PC-9 (cell line): ENCODE results near the gene SLC25A26. TPM values are rescaled to one million over a fixed set of nuclear protein-coding genes. Genes with fewer than 3 reads are reported as not detected.

ENCODE experiments used
- BruUV-seq: library from RNA; stranded (reverse); fragments of 400-500 nt; replicated peaks from 2 replicates; lab custom pipeline; 2021; lab: Mats Ljungman, UMichigan
- CTCF ChIA-PET: fragments of 300-600 bp; sonication (Branson Sonifier 250); formaldehyde crosslinking; loops from one replicate; lab custom pipeline; 2022; ENCODE audit warnings: antibody characterized with exemption; lab: Charles Lee
- POLR2A ChIA-PET: fragments of 300-600 bp; sonication (Branson Sonifier 250); formaldehyde crosslinking; loops from one replicate; lab custom pipeline; 2022; ENCODE audit warnings: antibody characterized with exemption; ENCODE audit not compliant: unreplicated experiment; lab: Charles Lee
- DNase-seq, 2 experiments: peaks; one replicate each; pipeline versions ENCODE4 v3.0.0 to v3.0.0-alpha.2; 2015 to 2022; ENCODE audit warnings: mixed read lengths in 1 of 2
- H2AFZ ChIP-seq: fragments of 200-600 bp; sonication (generic); 2 replicates; pipeline ENCODE4 v1.8.1; 2017; ENCODE audit warnings: antibody characterized with exemption
- H3F3A ChIP-seq: fragments of 200-600 bp; sonication (generic); 2 replicates; pipeline ENCODE4 v1.8.1; 2017; ENCODE audit warnings: antibody characterized with exemption, mild to moderate bottlenecking, low read depth; ENCODE audit not compliant: insufficient read depth
- H3K27ac ChIP-seq: fragments of 200-600 bp; sonication (generic); 2 replicates; pipeline ENCODE4 v1.6.1; 2016; ENCODE audit warnings: mixed run types
- H3K27me3 ChIP-seq: fragments of 200-600 bp; sonication (generic); 2 replicates; pipeline ENCODE4 v1.6.1; 2016; ENCODE audit warnings: low read depth, mixed run types; ENCODE audit not compliant: insufficient read depth
- H3K36me3 ChIP-seq: fragments of 200-600 bp; sonication (generic); 2 replicates; pipeline ENCODE4 v1.6.1; 2016; ENCODE audit warnings: low read depth, mixed run types
- H3K4me1 ChIP-seq: fragments of 200-600 bp; sonication (generic); replicated peaks from 2 replicates; pipeline ENCODE4 v1.6.1; 2016; ENCODE audit warnings: mixed run types; ENCODE audit not compliant: insufficient read depth
- H3K4me2 ChIP-seq: fragments of 200-600 bp; sonication (generic); 2 replicates; pipeline ENCODE4 v1.6.1; 2017; ENCODE audit warnings: mixed run types
- H3K4me3 ChIP-seq: fragments of 200-600 bp; sonication (generic); 2 replicates; pipeline ENCODE4 v1.6.1; 2016; ENCODE audit warnings: mixed run types
- H3K79me2 ChIP-seq: fragments of 200-600 bp; sonication (generic); 2 replicates; pipeline ENCODE4 v1.6.1; 2017; ENCODE audit warnings: low read depth, mixed run types
- H3K9me2 ChIP-seq: fragments of 200-600 bp; sonication (generic); 2 replicates; pipeline ENCODE4 v1.8.1; 2017; ENCODE audit warnings: mild to moderate bottlenecking; ENCODE audit not compliant: insufficient read depth
- H3K9me3 ChIP-seq: fragments of 200-600 bp; sonication (generic); 2 replicates; pipeline ENCODE4 v1.8.1; 2016; ENCODE audit warnings: low read depth; ENCODE audit not compliant: insufficient read depth
- H4K20me1 ChIP-seq: fragments of 200-600 bp; sonication (generic); 2 replicates; pipeline ENCODE4 v1.8.1; 2017; ENCODE audit not compliant: insufficient read depth
- CTCF ChIP-seq: fragments of 200-600 bp; sonication (generic); conservative IDR thresholded peaks from 2 replicates; pipeline ENCODE4 v1.6.1; 2017; ENCODE audit warnings: mixed run types, antibody characterized with exemption, mild to moderate bottlenecking, moderate library complexity
- EZH2 ChIP-seq: fragments of 200-600 bp; sonication (generic); IDR thresholded peaks from 2 replicates; pipeline ENCODE4 v1.8.0; 2017; ENCODE audit warnings: antibody characterized with exemption, low read depth
- intact Hi-C: fragments of 100-400 bp; cut with micrococcal nuclease; formaldehyde crosslinking; loops from one replicate; pipeline ENCODE4 v1.10.0; 2022; ENCODE audit not compliant: unreplicated experiment
- total RNA-seq: library from RNA; stranded (reverse); gene quantifications from 2 replicates; pipeline ENCODE4 v1.2.3, GENCODE V29; 2021

The SLC25A26 gene
- total RNA-seq, 1 experiment from 2014 or later = 20.8 TPM

GRCh38 chr3:66253790-66254620, 33.2 kb downstream of the SLC25A26 start:
- Histone ChIP-seq H3K9me3 (no peaks in the 10 kb centered on the region), H3F3A (no peaks in the 10 kb centered on the region), H2AFZ (no peak overlapping the region), H4K20me1 (no peaks in the 10 kb centered on the region), H3K27me3 (no peaks in the 10 kb centered on the region), H3K79me2 (no peaks in the 10 kb centered on the region), H3K36me3 (no peaks in the 10 kb centered on the region), H3K4me3 (no peak overlapping the region), H3K27ac (no peak overlapping the region), H3K4me1 (no peaks in the 10 kb centered on the region), H3K4me2 (no peak overlapping the region), H3K9me2 (no peaks in the 10 kb centered on the region)
- ChIA-PET POLR2A (no interaction called here), CTCF (no interaction called here)
- BruUV-seq = no TSS peak
- intact Hi-C loops = loop anchor here (2.0 kb wide), 1 partner anchor 569 kb away; no protein-coding TSS in a partner anchor
- DNase-seq = no peak
- peak; percentile 74 for TF ChIP-seq CTCF
- TF ChIP-seq EZH2 = no peak

- Histone ChIP-seq H3K79me2 (no peaks in the 10 kb centered on the region), H3K4me1 (no peaks in the 10 kb centered on the region), H2AFZ (no peak overlapping the region), H4K20me1 (no peaks in the 10 kb centered on the region), H3K36me3 (no peaks in the 10 kb centered on the region), H3F3A (no peaks in the 10 kb centered on the region), H3K27me3 (no peaks in the 10 kb centered on the region), H3K9me2 (no peaks in the 10 kb centered on the region), H3K9me3 (no peaks in the 10 kb centered on the region), H3K4me2 (no peak overlapping the region), H3K4me3 (no peak overlapping the region), H3K27ac (no peak overlapping the region)
- ChIA-PET POLR2A (no interaction called here), CTCF (no interaction called here)
- BruUV-seq = no TSS peak
- intact Hi-C loops = loop anchor here (2.0 kb wide), 1 partner anchor 567 kb away; no protein-coding TSS in a partner anchor
- DNase-seq = no peak
- no peak for TF ChIP-seq CTCF
- TF ChIP-seq EZH2 = no peak
Measured at GRCh38 chr3:66255865-66256264, 35.1 kb downstream of the SLC25A26 start.

GRCh38 chr3:66256806-66257205, 36.0 kb downstream of the SLC25A26 start:
- no peaks in the 10 kb centered on the region for H3K36me3 ChIP-seq
- H3K4me2 ChIP-seq = no peak overlapping the region
- ChIA-PET CTCF (no interaction called here), POLR2A (no interaction called here)
- H4K20me1 ChIP-seq = no peaks in the 10 kb centered on the region
- H3K79me2 ChIP-seq = no peaks in the 10 kb centered on the region
- H2AFZ ChIP-seq = no peak overlapping the region
- no peaks in the 10 kb centered on the region for H3K9me2 ChIP-seq
- H3K4me1 ChIP-seq = no peaks in the 10 kb centered on the region
- no peak overlapping the region for H3K27ac ChIP-seq
- no peaks in the 10 kb centered on the region for H3F3A ChIP-seq
- TF ChIP-seq EZH2 (no peak), CTCF (no peak)
- no peak for DNase-seq
- intact Hi-C loops = no loop called here
- H3K4me3 ChIP-seq = no peak overlapping the region
- no peaks in the 10 kb centered on the region for H3K9me3 ChIP-seq
- no peaks in the 10 kb centered on the region for H3K27me3 ChIP-seq
- BruUV-seq = no TSS peak
